GM12874 (cell line): Measurements from ENCODE around the gene BCAR1.

Experiments used
- TF ChIP-seq, protein P1 (sequence below): IDR thresholded peaks from 2 replicates; pipeline ENCODE4 v1.5.1; 2011; ENCODE audit warnings: low read depth, mild to moderate bottlenecking, control low read depth, low read length, moderate library complexity; ENCODE audit not compliant: insufficient read depth

The BCAR1 gene

DNA sequence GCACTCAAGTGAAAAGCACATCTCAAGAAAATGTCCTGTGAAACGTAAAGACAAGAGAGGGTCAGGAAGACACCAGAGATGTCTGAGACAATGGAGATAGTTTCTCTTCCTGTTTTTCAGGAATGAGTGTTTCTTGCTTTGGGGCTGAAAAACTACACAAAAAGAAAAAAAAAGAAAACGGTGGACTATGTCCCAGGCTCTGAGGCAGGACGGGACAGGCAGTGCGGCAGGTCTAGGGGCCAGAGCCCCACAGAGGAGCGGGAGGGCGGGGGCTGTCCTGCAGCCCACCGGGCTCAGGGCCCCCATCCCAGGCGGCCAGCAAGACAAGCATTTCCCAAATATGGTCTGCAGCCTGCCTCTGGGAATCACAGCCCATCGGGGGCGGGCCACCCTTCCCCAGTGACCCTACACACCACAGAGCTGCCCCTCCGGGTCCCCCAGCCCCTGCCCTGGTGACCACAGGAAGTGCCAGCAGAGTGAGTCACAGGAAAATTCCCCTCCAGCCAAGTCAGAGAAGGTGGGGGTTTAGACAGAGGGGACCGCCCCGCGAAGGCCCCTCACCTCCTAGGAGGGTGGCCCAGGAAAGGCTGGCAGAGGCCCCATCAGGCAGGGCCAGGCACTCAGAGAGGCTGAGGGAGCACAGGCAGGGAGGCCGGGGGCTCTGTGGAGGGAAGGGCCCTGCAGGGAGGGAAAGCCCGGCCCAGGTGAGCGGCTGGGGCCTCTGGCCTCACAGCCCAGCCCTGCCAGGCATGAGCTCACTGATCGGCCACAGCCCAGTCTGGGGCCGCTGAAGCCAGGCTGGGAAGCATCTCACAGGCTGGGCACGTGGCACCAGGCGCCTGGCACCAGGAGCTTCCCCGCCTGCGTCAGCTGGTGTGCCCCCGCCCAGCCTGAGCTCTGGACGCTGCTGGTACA lies 6.3 kb downstream of the BCAR1 start:
- TF ChIP-seq, protein P1, sequence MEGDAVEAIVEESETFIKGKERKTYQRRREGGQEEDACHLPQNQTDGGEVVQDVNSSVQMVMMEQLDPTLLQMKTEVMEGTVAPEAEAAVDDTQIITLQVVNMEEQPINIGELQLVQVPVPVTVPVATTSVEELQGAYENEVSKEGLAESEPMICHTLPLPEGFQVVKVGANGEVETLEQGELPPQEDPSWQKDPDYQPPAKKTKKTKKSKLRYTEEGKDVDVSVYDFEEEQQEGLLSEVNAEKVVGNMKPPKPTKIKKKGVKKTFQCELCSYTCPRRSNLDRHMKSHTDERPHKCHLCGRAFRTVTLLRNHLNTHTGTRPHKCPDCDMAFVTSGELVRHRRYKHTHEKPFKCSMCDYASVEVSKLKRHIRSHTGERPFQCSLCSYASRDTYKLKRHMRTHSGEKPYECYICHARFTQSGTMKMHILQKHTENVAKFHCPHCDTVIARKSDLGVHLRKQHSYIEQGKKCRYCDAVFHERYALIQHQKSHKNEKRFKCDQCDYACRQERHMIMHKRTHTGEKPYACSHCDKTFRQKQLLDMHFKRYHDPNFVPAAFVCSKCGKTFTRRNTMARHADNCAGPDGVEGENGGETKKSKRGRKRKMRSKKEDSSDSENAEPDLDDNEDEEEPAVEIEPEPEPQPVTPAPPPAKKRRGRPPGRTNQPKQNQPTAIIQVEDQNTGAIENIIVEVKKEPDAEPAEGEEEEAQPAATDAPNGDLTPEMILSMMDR: no peak

DNA sequence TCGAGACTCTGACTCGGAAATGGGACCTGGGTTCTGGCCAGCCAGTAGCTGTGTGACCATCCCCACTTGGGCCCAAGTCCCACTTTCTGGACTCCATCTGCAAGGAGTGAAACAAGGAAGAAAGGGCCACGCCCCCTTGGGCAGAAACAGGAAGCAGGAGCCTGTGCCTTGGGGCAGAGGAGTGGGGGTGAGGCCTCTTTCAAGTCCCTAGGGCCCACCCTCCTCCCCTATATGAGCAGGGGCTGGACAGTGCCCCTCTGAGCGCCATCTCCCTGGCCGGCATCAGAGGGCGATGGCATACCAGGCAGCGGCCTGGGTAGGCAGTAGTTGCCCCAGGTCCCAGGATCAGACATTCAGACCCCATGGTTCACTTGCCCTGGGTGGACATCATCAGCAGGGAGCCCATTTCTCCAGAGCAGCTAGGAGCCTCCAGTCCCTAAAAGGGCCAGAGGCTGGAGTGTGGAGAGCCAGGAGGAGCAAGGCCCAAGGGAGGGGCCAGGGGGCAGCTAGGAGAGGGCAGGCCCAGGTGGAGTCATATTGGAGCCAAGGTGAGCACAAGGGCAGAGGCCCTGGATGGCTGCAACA lies 7.1 kb downstream of the BCAR1 start:
- TF ChIP-seq, protein P1: no peak

DNA sequence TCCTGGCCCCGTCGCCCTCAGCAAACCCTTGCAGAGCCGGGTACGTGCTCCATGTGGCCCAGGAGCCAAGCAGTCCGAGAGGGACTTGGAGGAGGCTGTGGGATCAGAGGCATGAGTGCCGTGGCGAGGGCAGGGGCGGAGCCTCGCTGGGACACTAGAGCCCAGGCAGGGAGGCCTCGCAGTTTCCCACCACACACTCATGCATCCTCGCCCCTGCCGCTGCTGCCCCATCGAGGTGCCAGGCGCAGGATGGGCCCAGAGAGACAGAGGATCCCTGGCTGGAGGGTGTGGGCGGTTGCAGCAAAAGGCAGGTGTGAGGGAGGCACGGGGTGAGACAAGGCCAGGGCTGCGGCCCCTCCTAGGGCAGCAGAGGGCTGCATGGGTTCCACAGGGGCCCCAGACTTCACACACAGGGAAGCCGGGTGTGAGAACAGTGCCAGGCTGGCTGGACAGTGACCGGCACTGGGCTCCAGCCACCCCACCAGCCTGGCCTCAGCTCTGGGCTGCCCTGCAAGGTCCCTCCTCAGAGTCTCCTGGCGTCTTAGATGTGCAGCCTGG lies 7.7 kb downstream of the BCAR1 start:
- TF ChIP-seq, protein P1: no peak

DNA sequence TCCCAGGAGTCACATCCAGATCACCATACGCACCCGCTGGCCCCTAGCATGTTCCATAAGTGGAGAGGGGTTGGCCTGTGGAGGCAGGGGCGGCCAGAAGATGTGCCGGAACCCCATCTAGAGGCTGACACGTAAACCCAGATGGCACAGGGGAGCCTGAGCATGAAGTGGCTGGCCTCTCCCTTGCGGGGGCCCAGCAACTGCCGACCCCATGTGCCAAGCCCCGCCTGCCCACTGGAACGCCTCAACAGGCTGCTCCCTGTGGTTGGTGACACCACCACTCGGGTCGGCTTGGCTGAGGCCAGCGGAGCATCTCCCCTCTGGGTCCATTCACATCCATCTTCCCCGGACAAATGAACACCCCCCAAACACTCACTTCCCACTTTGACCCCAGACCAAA lies 9.5 kb downstream of the BCAR1 start:
- TF ChIP-seq, protein P1: no peak

GRCh38 chr16:75241412-75241811 lies 10.0 kb downstream of the BCAR1 start:
- TF ChIP-seq, protein P1: no peak

- TF ChIP-seq, protein P1: no peak
These were observed 11.8 kb downstream of the BCAR1 start for GRCh38 chr16:75239542-75240122.
